Measurements from ENCODE around the gene IL1RAPL1.

DNA sequence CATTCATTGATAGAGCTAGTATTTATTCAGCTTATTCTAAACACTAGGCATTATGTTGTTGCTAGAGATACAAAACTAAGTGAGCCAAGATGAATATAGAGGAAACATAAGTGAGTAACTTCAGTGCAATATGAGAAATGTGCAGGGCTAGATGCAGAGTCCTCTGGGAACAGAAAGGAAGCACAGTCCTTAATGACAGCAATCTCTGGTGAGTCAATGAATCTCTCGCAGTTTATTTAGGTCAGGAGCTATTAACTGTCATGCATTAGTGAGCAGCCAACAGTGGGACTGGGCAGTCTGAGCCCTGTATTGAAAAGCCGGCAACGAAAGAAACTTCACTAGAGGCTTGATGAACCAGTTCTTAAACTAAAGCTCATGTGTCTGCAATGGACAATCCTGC is 1030.0 kb downstream of the IL1RAPL1 start:
- TF ChIP-seq, protein P1, sequence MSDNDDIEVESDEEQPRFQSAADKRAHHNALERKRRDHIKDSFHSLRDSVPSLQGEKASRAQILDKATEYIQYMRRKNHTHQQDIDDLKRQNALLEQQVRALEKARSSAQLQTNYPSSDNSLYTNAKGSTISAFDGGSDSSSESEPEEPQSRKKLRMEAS (IDR thresholded peaks at IDR 0.05; ENCODE audit: low read depth, low read length) = no peak
- TF ChIP-seq, protein P2, sequence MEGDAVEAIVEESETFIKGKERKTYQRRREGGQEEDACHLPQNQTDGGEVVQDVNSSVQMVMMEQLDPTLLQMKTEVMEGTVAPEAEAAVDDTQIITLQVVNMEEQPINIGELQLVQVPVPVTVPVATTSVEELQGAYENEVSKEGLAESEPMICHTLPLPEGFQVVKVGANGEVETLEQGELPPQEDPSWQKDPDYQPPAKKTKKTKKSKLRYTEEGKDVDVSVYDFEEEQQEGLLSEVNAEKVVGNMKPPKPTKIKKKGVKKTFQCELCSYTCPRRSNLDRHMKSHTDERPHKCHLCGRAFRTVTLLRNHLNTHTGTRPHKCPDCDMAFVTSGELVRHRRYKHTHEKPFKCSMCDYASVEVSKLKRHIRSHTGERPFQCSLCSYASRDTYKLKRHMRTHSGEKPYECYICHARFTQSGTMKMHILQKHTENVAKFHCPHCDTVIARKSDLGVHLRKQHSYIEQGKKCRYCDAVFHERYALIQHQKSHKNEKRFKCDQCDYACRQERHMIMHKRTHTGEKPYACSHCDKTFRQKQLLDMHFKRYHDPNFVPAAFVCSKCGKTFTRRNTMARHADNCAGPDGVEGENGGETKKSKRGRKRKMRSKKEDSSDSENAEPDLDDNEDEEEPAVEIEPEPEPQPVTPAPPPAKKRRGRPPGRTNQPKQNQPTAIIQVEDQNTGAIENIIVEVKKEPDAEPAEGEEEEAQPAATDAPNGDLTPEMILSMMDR (IDR thresholded peaks at IDR 0.05; ENCODE audit: low read depth, low read length) = no peak

Measured in NB4 (cell line).